ENCODE results near the gene FMN2. TPM values are rescaled to one million over a fixed set of nuclear protein-coding genes. Genes with fewer than 3 reads are reported as not detected.

FMN2 gene
- total RNA-seq, 1 donor from 2014 or later: 13.2 TPM

- Mint-ChIP-seq H3K4me1 (no peaks in the 10 kb centered on the region), H3K27ac (ENCODE audit: unreplicated experiment) (no peak overlapping the region), H3K27me3 (ENCODE audit: low read depth) (no peaks in the 10 kb centered on the region), H3K36me3 (ENCODE audit: low read depth) (peaks cover 20% of the 10 kb centered on the region), H3K4me3 (no peak overlapping the region), H3K9me3 (peaks cover 6% of the 10 kb centered on the region)
- no peak for DNase-seq (ENCODE audit: low read depth, low spot score)
- TF ChIP-seq, protein P1, sequence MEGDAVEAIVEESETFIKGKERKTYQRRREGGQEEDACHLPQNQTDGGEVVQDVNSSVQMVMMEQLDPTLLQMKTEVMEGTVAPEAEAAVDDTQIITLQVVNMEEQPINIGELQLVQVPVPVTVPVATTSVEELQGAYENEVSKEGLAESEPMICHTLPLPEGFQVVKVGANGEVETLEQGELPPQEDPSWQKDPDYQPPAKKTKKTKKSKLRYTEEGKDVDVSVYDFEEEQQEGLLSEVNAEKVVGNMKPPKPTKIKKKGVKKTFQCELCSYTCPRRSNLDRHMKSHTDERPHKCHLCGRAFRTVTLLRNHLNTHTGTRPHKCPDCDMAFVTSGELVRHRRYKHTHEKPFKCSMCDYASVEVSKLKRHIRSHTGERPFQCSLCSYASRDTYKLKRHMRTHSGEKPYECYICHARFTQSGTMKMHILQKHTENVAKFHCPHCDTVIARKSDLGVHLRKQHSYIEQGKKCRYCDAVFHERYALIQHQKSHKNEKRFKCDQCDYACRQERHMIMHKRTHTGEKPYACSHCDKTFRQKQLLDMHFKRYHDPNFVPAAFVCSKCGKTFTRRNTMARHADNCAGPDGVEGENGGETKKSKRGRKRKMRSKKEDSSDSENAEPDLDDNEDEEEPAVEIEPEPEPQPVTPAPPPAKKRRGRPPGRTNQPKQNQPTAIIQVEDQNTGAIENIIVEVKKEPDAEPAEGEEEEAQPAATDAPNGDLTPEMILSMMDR (conservative IDR thresholded peaks at IDR 0.05): no peak
Observed at GRCh38 chr1:240385551-240385950, 293.9 kb downstream of the FMN2 start.

GRCh38 chr1:240385985-240386978 is 294.6 kb downstream of the FMN2 start:
- Mint-ChIP-seq H3K36me3 (ENCODE audit: low read depth) (peaks cover 12% of the 10 kb centered on the region), H3K9me3 (peaks cover 3% of the 10 kb centered on the region), H3K4me1 (no peaks in the 10 kb centered on the region), H3K4me3 (no peak overlapping the region), H3K27ac (ENCODE audit: unreplicated experiment) (no peak overlapping the region), H3K27me3 (ENCODE audit: low read depth) (no peaks in the 10 kb centered on the region)
- TF ChIP-seq, protein P1 (conservative IDR thresholded peaks at IDR 0.05): no peak
- no peak for DNase-seq (ENCODE audit: low read depth, low spot score)

GRCh38 chr1:240387051-240387450 is 295.4 kb downstream of the FMN2 start:
- Mint-ChIP-seq H3K27me3 (ENCODE audit: low read depth) (no peaks in the 10 kb centered on the region), H3K4me1 (no peaks in the 10 kb centered on the region), H3K36me3 (ENCODE audit: low read depth) (peaks cover 6% of the 10 kb centered on the region), H3K27ac (ENCODE audit: unreplicated experiment) (no peak overlapping the region), H3K9me3 (peaks cover 3% of the 10 kb centered on the region), H3K4me3 (no peak overlapping the region)
- TF ChIP-seq, protein P1 (conservative IDR thresholded peaks at IDR 0.05): no peak
- no peak for DNase-seq (ENCODE audit: low read depth, low spot score)

- no peaks in the 10 kb centered on the region for H3K4me1 Mint-ChIP-seq
- H3K27me3 Mint-ChIP-seq (ENCODE audit: low read depth): no peaks in the 10 kb centered on the region
- H3K4me3 Mint-ChIP-seq: no peak overlapping the region
- no peak for DNase-seq (ENCODE audit: low read depth, low spot score)
- TF ChIP-seq, protein P1 (conservative IDR thresholded peaks at IDR 0.05): no peak
- H3K27ac Mint-ChIP-seq (ENCODE audit: unreplicated experiment): no peak overlapping the region
- H3K36me3 Mint-ChIP-seq (ENCODE audit: low read depth): peaks cover 18% of the 10 kb centered on the region
- H3K9me3 Mint-ChIP-seq: peaks cover 7% of the 10 kb centered on the region
Observed at GRCh38 chr1:240391660-240392260, 300.1 kb downstream of the FMN2 start.

DNA sequence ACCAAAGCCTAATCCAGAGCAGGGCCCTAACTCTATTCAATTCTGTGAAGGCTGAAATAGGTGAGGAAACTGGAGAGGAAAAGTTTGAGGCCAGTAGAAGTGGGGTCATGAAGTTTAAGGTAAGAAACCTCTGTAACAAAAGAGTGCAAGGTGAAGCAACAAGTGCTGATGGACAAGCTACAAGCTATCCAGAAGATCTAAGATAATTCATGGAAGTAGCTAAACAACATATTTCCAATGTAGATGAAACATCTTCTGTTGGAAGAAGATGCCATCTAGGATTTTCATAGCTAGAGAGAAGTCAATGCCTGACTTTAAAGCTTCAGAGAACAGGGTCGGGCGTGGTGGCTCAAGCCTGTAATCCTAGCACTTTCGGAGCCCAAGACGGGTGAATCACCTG is 302.7 kb downstream of the FMN2 start:
- Mint-ChIP-seq H3K9me3 (peaks cover 7% of the 10 kb centered on the region), H3K4me3 (no peak overlapping the region), H3K27me3 (ENCODE audit: low read depth) (no peaks in the 10 kb centered on the region), H3K4me1 (no peaks in the 10 kb centered on the region), H3K36me3 (ENCODE audit: low read depth) (peaks cover 18% of the 10 kb centered on the region), H3K27ac (ENCODE audit: unreplicated experiment) (no peak overlapping the region)
- TF ChIP-seq, protein P1 (conservative IDR thresholded peaks at IDR 0.05): no peak
- no peak for DNase-seq (ENCODE audit: low read depth, low spot score)
